Activated CD8-positive, alpha-beta T cell treated with anti-CD3 and anti-CD28 coated beads for 36 hours (primary cell): Measurements from ENCODE around the gene EIF2B4. TPM values are rescaled to one million over a fixed set of nuclear protein-coding genes. Genes with fewer than 3 reads are reported as not detected.

Source experiments
- ATAC-seq: fragments of 200-7000 bp; cut with Tn5 transposase; one replicate; pipeline ENCODE4 v1.10.0; 2021; ENCODE audit warnings: mild to moderate bottlenecking, moderate library complexity
- CTCF ChIA-PET: fragments of 350-600 bp; sonication (Branson Sonifier 250); formaldehyde crosslinking; loops from one replicate; lab custom pipeline; 2021; ENCODE audit warnings: antibody characterized with exemption; lab: Charles Lee
- POLR2A ChIA-PET: fragments of 350-600 bp; sonication (Branson Sonifier 250); formaldehyde crosslinking; loops from one replicate; lab custom pipeline; 2021; ENCODE audit warnings: antibody characterized with exemption; lab: Charles Lee
- DNase-seq: peaks from one replicate; pipeline ENCODE4 v3.0.0-alpha.2; 2020
- H3K27ac Mint-ChIP-seq: one replicate; pipeline ENCODE4 v1.8.0; 2021; ENCODE audit warnings: mild to moderate bottlenecking, mixed read lengths
- H3K27me3 Mint-ChIP-seq: one replicate; pipeline ENCODE4 v1.8.0; 2021; ENCODE audit warnings: mixed read lengths
- H3K36me3 Mint-ChIP-seq: one replicate; pipeline ENCODE4 v1.8.0; 2021; ENCODE audit warnings: low read depth, mixed read lengths
- H3K4me1 Mint-ChIP-seq: one replicate; pipeline ENCODE4 v1.8.0; 2021; ENCODE audit warnings: low read depth, mixed read lengths
- H3K4me3 Mint-ChIP-seq: one replicate; pipeline ENCODE4 v1.8.0; 2021; ENCODE audit warnings: mild to moderate bottlenecking, moderate library complexity, mixed read lengths
- H3K9me3 Mint-ChIP-seq: one replicate; pipeline ENCODE4 v1.8.0; 2021; ENCODE audit warnings: mixed read lengths
- intact Hi-C: fragments of 100-400 bp; cut with micrococcal nuclease; formaldehyde crosslinking; loops from one replicate; pipeline ENCODE4 v1.10.0; 2022
- total RNA-seq, 2 experiments: library from RNA; stranded (reverse); gene quantifications; one replicate each; pipeline ENCODE4 v1.2.3, GENCODE V29; 2021
- TF ChIP-seq, protein P1 (sequence below): fragments of 200-600 bp; IDR thresholded peaks from one replicate; pipeline ENCODE4 v1.8.0; 2022; ENCODE audit warnings: antibody characterized with exemption, mild to moderate bottlenecking

The EIF2B4 gene
- total RNA-seq, 2 experiments from 2014 or later: 29.2 to 30.4 TPM

DNA sequence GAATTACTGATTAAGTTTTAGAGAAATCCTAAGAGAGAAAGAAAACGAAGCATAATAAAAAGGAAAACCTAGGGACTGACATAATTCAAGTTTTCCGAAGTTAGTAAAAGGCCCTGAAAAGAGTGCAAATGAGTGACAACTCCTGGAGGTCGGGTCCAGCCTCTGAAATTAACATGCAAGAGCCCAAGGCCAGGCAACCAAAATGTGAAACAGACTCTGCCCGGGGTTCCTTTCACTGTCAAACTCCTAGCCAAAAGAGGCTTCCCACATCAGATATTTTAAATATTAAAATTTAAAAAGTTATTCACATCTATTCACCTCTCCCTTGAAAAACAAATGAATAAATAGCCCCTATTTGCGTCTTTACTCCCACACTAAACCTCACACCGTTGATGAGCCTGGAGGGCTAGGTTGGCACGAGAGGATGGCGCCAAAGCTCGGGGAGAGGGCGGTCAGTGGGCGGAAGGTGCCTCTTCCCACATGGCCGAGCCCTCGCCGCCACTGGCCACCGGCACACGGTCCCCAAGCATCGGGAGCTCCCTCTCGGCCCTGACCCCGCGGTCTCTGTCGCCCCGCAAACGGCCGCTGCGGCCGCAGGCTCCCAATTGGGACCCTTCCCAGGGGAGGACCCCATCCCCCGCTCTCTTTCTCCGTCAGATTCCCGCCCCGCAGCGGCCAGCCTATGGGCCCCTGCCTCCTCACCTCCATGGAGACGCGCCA is 38.6 kb upstream of the EIF2B4 start:
- Mint-ChIP-seq H3K4me1 (peaks cover 39% of the 10 kb centered on the region), H3K27me3 (peaks cover 2% of the 10 kb centered on the region), H3K27ac (peak overlapping the region; percentile 80), H3K9me3 (peaks cover 2% of the 10 kb centered on the region), H3K36me3 (peaks cover 21% of the 10 kb centered on the region), H3K4me3 (peak overlapping the region; percentile 86)
- intact Hi-C loops: no loop called here
- CTCF ChIA-PET: interaction anchor here (2.2 to 2.4 kb wide), 2 partner anchors 20 to 275 kb away, joined by 8 to 19 read pairs; partner anchors contain the start of gene NRBP1
- POLR2A ChIA-PET: interaction anchor here (0.7 to 4.8 kb wide), 18 partner anchors 7 to 273 kb away, joined by 3 to 37 read pairs (median 5); partner anchors contain the start of genes CCDC121, EIF2B4, GTF3C2 and MPV17
- ATAC-seq (no peak), DNase-seq (peak; percentile 49)
- TF ChIP-seq, protein P1, sequence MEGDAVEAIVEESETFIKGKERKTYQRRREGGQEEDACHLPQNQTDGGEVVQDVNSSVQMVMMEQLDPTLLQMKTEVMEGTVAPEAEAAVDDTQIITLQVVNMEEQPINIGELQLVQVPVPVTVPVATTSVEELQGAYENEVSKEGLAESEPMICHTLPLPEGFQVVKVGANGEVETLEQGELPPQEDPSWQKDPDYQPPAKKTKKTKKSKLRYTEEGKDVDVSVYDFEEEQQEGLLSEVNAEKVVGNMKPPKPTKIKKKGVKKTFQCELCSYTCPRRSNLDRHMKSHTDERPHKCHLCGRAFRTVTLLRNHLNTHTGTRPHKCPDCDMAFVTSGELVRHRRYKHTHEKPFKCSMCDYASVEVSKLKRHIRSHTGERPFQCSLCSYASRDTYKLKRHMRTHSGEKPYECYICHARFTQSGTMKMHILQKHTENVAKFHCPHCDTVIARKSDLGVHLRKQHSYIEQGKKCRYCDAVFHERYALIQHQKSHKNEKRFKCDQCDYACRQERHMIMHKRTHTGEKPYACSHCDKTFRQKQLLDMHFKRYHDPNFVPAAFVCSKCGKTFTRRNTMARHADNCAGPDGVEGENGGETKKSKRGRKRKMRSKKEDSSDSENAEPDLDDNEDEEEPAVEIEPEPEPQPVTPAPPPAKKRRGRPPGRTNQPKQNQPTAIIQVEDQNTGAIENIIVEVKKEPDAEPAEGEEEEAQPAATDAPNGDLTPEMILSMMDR: no peak

DNA sequence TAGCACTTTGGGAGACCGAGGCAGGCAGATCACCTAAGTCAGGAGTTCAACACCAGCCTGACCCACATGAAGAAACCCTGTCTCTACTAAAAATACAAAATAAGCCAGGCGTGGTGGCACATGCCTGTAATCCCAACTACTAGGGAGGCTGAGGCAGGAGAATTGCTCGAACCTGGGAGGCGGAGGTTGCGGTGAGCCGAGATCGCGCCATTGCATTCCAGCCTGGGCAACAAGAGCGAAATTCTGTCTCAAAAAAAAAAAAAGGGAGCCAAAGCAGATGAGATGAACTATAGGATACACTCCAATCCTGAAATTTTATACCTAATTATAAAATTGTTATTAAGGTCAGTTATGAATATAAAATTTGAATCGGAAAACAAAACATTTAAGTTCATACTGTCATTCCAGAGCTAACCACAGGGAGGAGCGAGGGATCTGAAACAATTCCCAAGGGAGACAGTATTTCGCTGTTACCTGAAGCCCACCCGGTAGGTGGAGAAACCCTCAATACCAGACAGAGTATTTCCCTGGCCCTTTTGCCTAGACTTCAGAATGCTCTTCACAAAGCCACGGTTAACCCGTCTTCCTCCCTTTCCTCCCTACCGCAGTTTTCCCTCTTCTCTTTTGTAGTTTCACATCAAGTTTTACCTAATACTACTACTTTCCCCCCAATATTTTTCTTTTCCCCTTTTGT is 37.8 kb upstream of the EIF2B4 start:
- peaks cover 2% of the 10 kb centered on the region for H3K9me3 Mint-ChIP-seq
- H3K4me1 Mint-ChIP-seq: peaks cover 43% of the 10 kb centered on the region
- TF ChIP-seq, protein P1: peak; percentile 28
- CTCF ChIA-PET: interaction anchor here (1.3 to 2.4 kb wide), 2 partner anchors 104 to 275 kb away, joined by 3 to 8 read pairs; no protein-coding TSS in a partner anchor
- H3K4me3 Mint-ChIP-seq: peak overlapping the region; percentile 86
- DNase-seq (no peak), ATAC-seq (no peak)
- peak overlapping the region; percentile 80 for H3K27ac Mint-ChIP-seq
- peaks cover 26% of the 10 kb centered on the region for H3K36me3 Mint-ChIP-seq
- POLR2A ChIA-PET: interaction anchor here (1.0 to 4.8 kb wide), 3 partner anchors 21 to 177 kb away, joined by 4 to 29 read pairs (median 6); partner anchors contain the start of genes NRBP1 and ZNF513
- intact Hi-C loops: no loop called here
- peaks cover 2% of the 10 kb centered on the region for H3K27me3 Mint-ChIP-seq

GRCh38 chr2:27400348-27401135 is 30.4 kb upstream of the EIF2B4 start:
- H3K27ac Mint-ChIP-seq: no peak overlapping the region
- no peaks in the 10 kb centered on the region for H3K27me3 Mint-ChIP-seq
- DNase-seq (no peak), ATAC-seq (no peak)
- H3K9me3 Mint-ChIP-seq: no peaks in the 10 kb centered on the region
- POLR2A ChIA-PET: interaction anchor here (0.6 to 0.9 kb wide), 4 partner anchors 9 to 584 kb away, joined by 3 to 6 read pairs (median 3); partner anchors contain the start of gene PPM1G
- CTCF ChIA-PET: interaction anchor here (0.9 to 1.5 kb wide), 2 partner anchors 15 to 31 kb away, joined by 4 read pairs; no protein-coding TSS in a partner anchor
- H3K4me3 Mint-ChIP-seq: no peak overlapping the region
- TF ChIP-seq, protein P1: no peak
- peaks cover 40% of the 10 kb centered on the region for H3K4me1 Mint-ChIP-seq
- intact Hi-C loops: no loop called here
- peaks cover 34% of the 10 kb centered on the region for H3K36me3 Mint-ChIP-seq

GRCh38 chr2:27398962-27399361 is 28.8 kb upstream of the EIF2B4 start:
- CTCF ChIA-PET: interaction anchor here (1.6 kb wide), 1 partner anchor 11 kb away, joined by 3 read pairs; no protein-coding TSS in a partner anchor
- DNase-seq: no peak
- ATAC-seq: no peak
- H3K4me3 Mint-ChIP-seq: no peak overlapping the region
- H3K36me3 Mint-ChIP-seq: peaks cover 35% of the 10 kb centered on the region
- intact Hi-C loops: no loop called here
- H3K4me1 Mint-ChIP-seq: peaks cover 32% of the 10 kb centered on the region
- TF ChIP-seq, protein P1: no peak
- POLR2A ChIA-PET: interaction anchor here (1.8 kb wide), 1 partner anchor 19 kb away, joined by 3 read pairs; no protein-coding TSS in a partner anchor
- H3K27ac Mint-ChIP-seq: no peak overlapping the region
- H3K9me3 Mint-ChIP-seq: no peaks in the 10 kb centered on the region
- H3K27me3 Mint-ChIP-seq: no peaks in the 10 kb centered on the region
